Activated CD4-positive, alpha-beta memory T cell treated with anti-CD3 and anti-CD28 coated beads for 36 hours (primary cell): Measurements from ENCODE around the gene MMRN2. TPM values are rescaled to one million over a fixed set of nuclear protein-coding genes. Genes with fewer than 3 reads are reported as not detected.
"Not testable (repeated sequence)": the region's sequence is repeated elsewhere in the genome, so short reads cannot be mapped to it uniquely, and the experiment has no call there.

Experiments used
- CTCF ChIA-PET: fragments of 350-600 bp; sonication (Branson Sonifier 250); formaldehyde crosslinking; loops from one replicate; lab custom pipeline; 2021; ENCODE audit warnings: antibody characterized with exemption, inconsistent platforms; lab: Charles Lee
- POLR2A ChIA-PET: fragments of 350-600 bp; sonication (Branson Sonifier 250); formaldehyde crosslinking; loops from one replicate; lab custom pipeline; 2021; ENCODE audit warnings: antibody characterized with exemption; lab: Charles Lee
- DNase-seq: peaks from one replicate; pipeline ENCODE4 v3.0.0-alpha.2; 2020
- H3K27ac Mint-ChIP-seq: one replicate; pipeline ENCODE4 v1.8.0; 2021; ENCODE audit warnings: mixed read lengths
- H3K27me3 Mint-ChIP-seq: one replicate; pipeline ENCODE4 v1.8.0; 2021; ENCODE audit warnings: mixed read lengths
- H3K36me3 Mint-ChIP-seq: one replicate; pipeline ENCODE4 v1.8.0; 2021; ENCODE audit warnings: mixed read lengths
- H3K4me1 Mint-ChIP-seq: one replicate; pipeline ENCODE4 v1.8.0; 2021; ENCODE audit warnings: low read depth, mixed read lengths
- H3K4me3 Mint-ChIP-seq: one replicate; pipeline ENCODE4 v1.8.0; 2021; ENCODE audit warnings: mild to moderate bottlenecking, mixed read lengths
- H3K9me3 Mint-ChIP-seq: one replicate; pipeline ENCODE4 v1.8.0; 2021; ENCODE audit warnings: mixed read lengths
- intact Hi-C: fragments of 100-400 bp; cut with micrococcal nuclease; formaldehyde crosslinking; loops from one replicate; pipeline ENCODE4 v1.15.1; 2023
- total RNA-seq, 2 experiments: library from RNA; stranded (reverse); gene quantifications; one replicate each; pipeline ENCODE4 v1.2.3, GENCODE V29; 2021

MMRN2 gene
- total RNA-seq, 2 experiments from 2014 or later: not detected

DNA sequence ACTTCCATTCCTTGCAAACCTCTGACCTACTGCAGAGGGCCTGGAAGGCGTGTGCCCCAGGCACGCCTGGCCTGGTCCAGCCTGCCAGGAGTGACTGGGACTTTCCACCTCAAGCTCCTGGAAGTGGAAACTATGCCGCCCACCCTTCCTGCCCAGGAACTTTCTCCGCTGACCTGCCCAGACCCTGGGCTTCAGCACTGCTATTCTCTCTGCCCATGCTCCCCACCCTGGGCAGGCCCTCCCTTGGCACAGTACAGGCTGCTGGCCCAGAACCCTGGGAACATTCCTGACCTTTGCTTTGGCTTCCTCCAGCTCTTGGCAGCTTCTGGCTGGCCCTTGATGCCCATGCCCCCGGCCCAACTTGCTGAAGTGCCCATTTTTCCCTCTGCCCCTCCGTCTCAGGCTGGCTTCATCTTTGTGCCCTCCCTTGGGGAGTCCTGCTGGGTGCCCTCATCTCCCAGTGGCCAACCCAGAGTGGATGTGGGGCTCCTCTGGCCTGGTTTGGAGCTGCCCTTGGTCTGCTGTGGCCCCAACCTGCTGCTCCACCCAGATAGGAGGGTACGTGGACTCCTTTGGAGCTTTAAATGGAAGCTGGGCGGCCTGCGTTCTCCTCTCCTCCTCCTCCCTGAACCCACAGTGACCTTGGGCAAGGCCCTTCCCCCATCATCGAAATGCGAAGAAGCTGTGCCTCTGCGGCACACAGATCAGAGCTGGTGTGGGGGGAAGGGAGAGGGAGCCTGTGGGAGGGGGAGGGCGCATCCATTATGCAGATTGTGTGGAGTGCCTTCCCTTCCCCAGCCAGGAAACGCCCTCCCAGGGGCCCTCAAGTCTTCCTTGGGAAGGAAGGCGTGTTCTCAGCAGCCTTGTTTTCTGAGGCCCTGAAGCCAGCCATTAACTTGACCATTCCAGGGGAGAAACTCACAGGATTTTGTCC lies 3.4 kb downstream of the MMRN2 start:
- H3K9me3 Mint-ChIP-seq: peaks cover 17% of the 10 kb centered on the region
- peaks cover 5% of the 10 kb centered on the region for H3K36me3 Mint-ChIP-seq
- no peak for DNase-seq
- peaks cover 11% of the 10 kb centered on the region for H3K4me1 Mint-ChIP-seq
- CTCF ChIA-PET: interaction anchor here (0.9 kb wide), 1 partner anchor 12 kb away, joined by 5 read pairs; no protein-coding TSS in a partner anchor
- POLR2A ChIA-PET: no interaction called here
- no peaks in the 10 kb centered on the region for H3K27me3 Mint-ChIP-seq
- intact Hi-C loops: no loop called here
- H3K27ac Mint-ChIP-seq: no peak overlapping the region
- no peak overlapping the region for H3K4me3 Mint-ChIP-seq

GRCh38 chr10:86952697-86953096 lies 4.7 kb downstream of the MMRN2 start:
- H3K36me3 Mint-ChIP-seq, H3K27ac Mint-ChIP-seq, intact Hi-C loops, POLR2A ChIA-PET, H3K4me3 Mint-ChIP-seq, DNase-seq, H3K27me3 Mint-ChIP-seq: not testable (repeated sequence)
- Mint-ChIP-seq H3K4me1 (peaks cover 11% of the 10 kb centered on the region), H3K9me3 (peaks cover 17% of the 10 kb centered on the region)
- CTCF ChIA-PET: interaction anchor here (2.0 kb wide), 1 partner anchor 14 kb away, joined by 7 read pairs; no protein-coding TSS in a partner anchor

DNA sequence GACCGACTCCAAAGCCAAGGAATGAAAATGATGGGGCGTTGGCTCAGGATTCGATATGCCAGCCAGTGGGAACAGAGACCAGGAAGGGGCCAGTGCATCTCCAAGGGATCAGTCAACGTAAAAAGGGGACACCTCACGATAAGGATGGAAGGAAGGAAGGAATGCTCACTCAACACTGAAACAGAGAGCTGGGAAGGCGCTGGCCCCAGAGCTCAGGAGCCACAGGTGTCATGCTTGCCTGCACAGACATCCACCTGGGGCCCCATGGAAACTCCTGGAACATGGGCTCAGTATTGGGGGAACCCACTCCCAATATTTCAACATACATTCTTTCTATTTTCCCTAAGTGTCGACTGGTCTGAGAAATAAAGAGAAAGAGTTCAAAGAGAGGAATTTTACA lies 5.3 kb downstream of the MMRN2 start:
- CTCF ChIA-PET: interaction anchor here (2.0 kb wide), 1 partner anchor 15 kb away, joined by 7 read pairs; no protein-coding TSS in a partner anchor
- peaks cover 17% of the 10 kb centered on the region for H3K9me3 Mint-ChIP-seq
- no peak overlapping the region for H3K4me3 Mint-ChIP-seq
- H3K36me3 Mint-ChIP-seq: peaks cover 5% of the 10 kb centered on the region
- no peaks in the 10 kb centered on the region for H3K27me3 Mint-ChIP-seq
- no peak overlapping the region for H3K27ac Mint-ChIP-seq
- peaks cover 11% of the 10 kb centered on the region for H3K4me1 Mint-ChIP-seq
- intact Hi-C loops: no loop called here
- no peak for DNase-seq
- POLR2A ChIA-PET: no interaction called here

- H3K27ac Mint-ChIP-seq: no peak overlapping the region
- ChIA-PET CTCF (interaction anchor here (2.0 kb wide), 1 partner anchor 16 kb away, joined by 7 read pairs; no protein-coding TSS in a partner anchor), POLR2A (no interaction called here)
- no peak overlapping the region for H3K4me3 Mint-ChIP-seq
- peaks cover 17% of the 10 kb centered on the region for H3K9me3 Mint-ChIP-seq
- peaks cover 5% of the 10 kb centered on the region for H3K36me3 Mint-ChIP-seq
- H3K4me1 Mint-ChIP-seq: peaks cover 11% of the 10 kb centered on the region
- no peaks in the 10 kb centered on the region for H3K27me3 Mint-ChIP-seq
- no peak for DNase-seq
- intact Hi-C loops: no loop called here
Observed at GRCh38 chr10:86951184-86951761, 6.1 kb downstream of the MMRN2 start.

DNA sequence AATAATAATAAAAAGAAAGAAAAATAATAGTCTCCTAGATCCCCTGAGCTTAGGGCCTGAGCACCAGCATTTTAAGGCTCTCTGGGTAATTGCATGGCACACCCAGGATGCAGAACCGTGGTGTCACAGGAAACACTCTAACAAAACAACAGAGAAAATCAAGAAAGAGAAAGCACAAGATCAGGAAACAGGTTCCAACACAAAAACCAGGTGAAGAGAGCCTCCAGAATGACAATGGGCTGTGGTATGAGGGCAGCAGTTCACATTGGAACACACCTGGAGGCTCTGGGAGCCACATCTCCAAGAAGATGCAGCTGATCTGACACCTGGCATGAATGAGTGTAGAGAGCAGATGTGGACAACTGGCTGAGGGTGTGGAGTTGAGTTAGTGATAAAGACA lies 7.1 kb downstream of the MMRN2 start:
- no peak overlapping the region for H3K4me3 Mint-ChIP-seq

DNA sequence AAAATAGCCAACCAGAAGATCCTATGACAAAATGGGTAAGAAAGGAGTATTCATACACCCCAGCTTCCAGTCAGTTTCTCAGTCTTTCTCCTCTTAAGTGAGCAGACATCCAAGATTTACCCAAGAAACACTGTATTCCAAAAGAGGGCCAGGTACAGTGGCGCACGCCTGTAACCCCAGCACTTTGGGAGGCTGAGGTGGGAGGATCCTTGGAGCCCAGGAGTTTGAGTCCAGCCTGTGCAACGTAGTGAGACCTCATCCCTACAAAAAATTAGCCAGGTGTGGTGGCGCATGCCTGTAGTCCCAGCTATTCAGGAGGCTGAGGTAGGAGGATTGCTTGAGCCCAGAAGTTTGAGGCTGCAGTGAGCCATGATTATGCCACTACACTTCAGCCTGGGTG lies 9.6 kb downstream of the MMRN2 start:
- POLR2A ChIA-PET: not testable (repeated sequence)

More for the DNA sequence above, 7.1 kb downstream of the MMRN2 start:
- H3K27ac Mint-ChIP-seq: peak overlapping the region; percentile 79
- peaks cover 5% of the 10 kb centered on the region for H3K36me3 Mint-ChIP-seq
- intact Hi-C loops: no loop called here
- ChIA-PET POLR2A (no interaction called here), CTCF (no interaction called here)
- peaks cover 11% of the 10 kb centered on the region for H3K4me1 Mint-ChIP-seq
- peaks cover 17% of the 10 kb centered on the region for H3K9me3 Mint-ChIP-seq
- no peaks in the 10 kb centered on the region for H3K27me3 Mint-ChIP-seq
- no peak for DNase-seq

GRCh38 chr10:86946213-86947155 lies 10.9 kb downstream of the MMRN2 start:
- Mint-ChIP-seq H3K9me3 (no peaks in the 10 kb centered on the region), H3K4me3 (no peak overlapping the region), H3K4me1 (peaks cover 11% of the 10 kb centered on the region), H3K36me3 (no peaks in the 10 kb centered on the region), H3K27me3 (no peaks in the 10 kb centered on the region), H3K27ac (no peak overlapping the region)
- POLR2A ChIA-PET: no interaction called here
- CTCF ChIA-PET: interaction anchor here (0.9 to 1.7 kb wide), 4 partner anchors 10 to 253 kb away, joined by 3 to 5 read pairs (median 3); no protein-coding TSS in a partner anchor
- no peak for DNase-seq
- intact Hi-C loops: no loop called here

More for the DNA sequence above, 9.6 kb downstream of the MMRN2 start:
- CTCF ChIA-PET: interaction anchor here (0.9 to 1.7 kb wide), 2 partner anchors 13 to 19 kb away, joined by 3 to 5 read pairs; no protein-coding TSS in a partner anchor
- H3K27me3 Mint-ChIP-seq, H3K4me3 Mint-ChIP-seq, H3K27ac Mint-ChIP-seq, DNase-seq, H3K36me3 Mint-ChIP-seq, intact Hi-C loops: not testable (repeated sequence)
- peaks cover 11% of the 10 kb centered on the region for H3K9me3 Mint-ChIP-seq
- peaks cover 11% of the 10 kb centered on the region for H3K4me1 Mint-ChIP-seq

- ChIA-PET CTCF (interaction anchor here (1.0 to 1.7 kb wide), 4 partner anchors 9 to 252 kb away, joined by 3 to 5 read pairs (median 3); no protein-coding TSS in a partner anchor), POLR2A (no interaction called here)
- Mint-ChIP-seq H3K27ac (no peak overlapping the region), H3K4me3 (no peak overlapping the region), H3K36me3 (no peaks in the 10 kb centered on the region), H3K9me3 (no peaks in the 10 kb centered on the region), H3K27me3 (no peaks in the 10 kb centered on the region), H3K4me1 (peaks cover 4% of the 10 kb centered on the region)
- intact Hi-C loops: no loop called here
- no peak for DNase-seq
Observed at GRCh38 chr10:86945361-86946212, 11.8 kb downstream of the MMRN2 start.

- no peak overlapping the region for H3K27ac Mint-ChIP-seq
- no peak for DNase-seq
- H3K4me3 Mint-ChIP-seq: no peak overlapping the region
- H3K36me3 Mint-ChIP-seq: no peaks in the 10 kb centered on the region
- ChIA-PET CTCF (interaction anchor here (1.4 kb wide), 1 partner anchor 15 kb away, joined by 3 read pairs; no protein-coding TSS in a partner anchor), POLR2A (no interaction called here)
- H3K4me1 Mint-ChIP-seq: no peaks in the 10 kb centered on the region
- no peaks in the 10 kb centered on the region for H3K27me3 Mint-ChIP-seq
- intact Hi-C loops: no loop called here
- H3K9me3 Mint-ChIP-seq: no peaks in the 10 kb centered on the region
Observed at GRCh38 chr10:86944907-86945306, 12.5 kb downstream of the MMRN2 start.

DNA sequence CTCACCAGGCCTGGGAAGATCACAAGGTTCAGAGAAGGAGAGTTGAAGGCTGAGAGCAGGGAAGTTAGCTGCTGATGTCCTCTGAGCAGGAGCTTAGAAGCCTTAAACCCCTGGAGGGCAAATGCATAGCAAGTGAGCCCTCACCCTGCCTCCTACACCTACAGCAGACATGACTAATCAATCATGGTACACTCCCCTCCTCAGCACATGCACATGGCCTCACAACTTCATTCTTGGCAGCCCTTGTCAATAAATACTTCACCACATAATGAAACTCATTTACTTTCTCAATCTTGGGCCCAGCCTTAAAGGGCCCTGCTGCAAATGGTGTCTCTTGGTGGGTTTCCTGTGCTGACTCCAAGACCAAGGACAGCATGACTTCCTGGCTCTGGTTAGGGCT lies 12.9 kb downstream of the MMRN2 start:
- H3K27me3 Mint-ChIP-seq: no peaks in the 10 kb centered on the region
- H3K27ac Mint-ChIP-seq: no peak overlapping the region
- H3K9me3 Mint-ChIP-seq: no peaks in the 10 kb centered on the region
- peaks cover 1% of the 10 kb centered on the region for H3K4me1 Mint-ChIP-seq
- H3K36me3 Mint-ChIP-seq: no peaks in the 10 kb centered on the region
- no peak overlapping the region for H3K4me3 Mint-ChIP-seq
- DNase-seq: no peak
- POLR2A ChIA-PET: no interaction called here
- intact Hi-C loops: no loop called here
- CTCF ChIA-PET: interaction anchor here (1.4 kb wide), 1 partner anchor 16 kb away, joined by 3 read pairs; no protein-coding TSS in a partner anchor

DNA sequence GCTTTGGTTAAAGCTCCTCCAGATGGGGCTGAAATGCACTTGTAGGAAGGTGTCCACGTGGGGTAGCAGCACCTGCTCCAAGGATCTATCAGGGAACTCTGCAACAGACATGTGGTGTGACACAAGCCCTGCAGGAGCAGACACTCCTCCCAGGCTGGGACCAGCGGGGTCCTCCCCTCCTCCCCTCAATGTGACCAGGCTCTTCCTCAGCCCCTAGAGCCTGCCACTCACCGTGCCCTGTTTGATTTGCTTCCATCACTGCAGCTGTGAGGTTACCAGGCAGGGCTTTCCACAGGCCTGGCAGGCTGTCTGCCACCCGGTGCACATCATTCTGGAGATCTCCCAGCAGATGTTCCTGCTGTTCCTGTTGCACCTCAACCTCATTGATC lies 13.4 kb downstream of the MMRN2 start:
- ChIA-PET POLR2A (no interaction called here), CTCF (interaction anchor here (1.4 kb wide), 1 partner anchor 16 kb away, joined by 3 read pairs; no protein-coding TSS in a partner anchor)
- Mint-ChIP-seq H3K4me1 (peaks cover 1% of the 10 kb centered on the region), H3K27ac (no peak overlapping the region), H3K27me3 (no peaks in the 10 kb centered on the region), H3K36me3 (no peaks in the 10 kb centered on the region), H3K4me3 (no peak overlapping the region), H3K9me3 (no peaks in the 10 kb centered on the region)
- intact Hi-C loops: no loop called here
- DNase-seq: no peak
